ENCODE results near the gene SMOC2. TPM values are rescaled to one million over a fixed set of nuclear protein-coding genes. Genes with fewer than 3 reads are reported as not detected.

Gene SMOC2
- polyA plus RNA-seq, 3 donors: not detected

- no peak for DNase-seq
- Mint-ChIP-seq H3K4me1 (no peaks in the 10 kb centered on the region), H3K27me3 (ENCODE audit: low read depth in 3 of 3) (no peaks in the 10 kb centered on the region), H3K36me3 (no peaks in the 10 kb centered on the region), H3K9me3 (peaks cover 3 to 18% (median 13%) of the 10 kb centered on the region in 7 donors), H3K27ac (no peak overlapping the region), H3K4me3 (no peak overlapping the region)
- 70% methylated on average over 2 of the region's 4 CpGs for WGBS (ENCODE audit: insufficient coverage)
- Histone ChIP-seq H3K27me3 (ENCODE audit: control insufficient read depth in 2 of 2, insufficient read depth in 2 of 2, low read length in 2 of 2) (no peaks in the 10 kb centered on the region), H3K27ac (ENCODE audit: low read depth in 1 of 2, low read length in 2 of 2) (no peak overlapping the region), H3K4me1 (ENCODE audit: control insufficient read depth in 1 of 2, insufficient read depth in 2 of 2, low read length in 2 of 2) (no peaks in the 10 kb centered on the region), H3K36me3 (replicated peaks in 1 of 2; ENCODE audit: control insufficient read depth in 1 of 2, insufficient read depth in 2 of 2, low read length in 2 of 2) (no peaks in the 10 kb centered on the region), H3K79me2 (ENCODE audit: insufficient read depth, low read length) (no peaks in the 10 kb centered on the region), H2AFZ (ENCODE audit: insufficient read depth, low read depth, low read length, poor library complexity, severe bottlenecking) (no peak overlapping the region), H4K20me1 (ENCODE audit: insufficient read depth, low read length) (no peaks in the 10 kb centered on the region), H3K9ac (ENCODE audit: insufficient read depth, low read length, poor library complexity, severe bottlenecking) (no peak overlapping the region), H3K9me3 (replicated peaks in 1 of 2; ENCODE audit: control insufficient read depth in 1 of 2, insufficient read depth in 1 of 2, low read length in 2 of 2) (peaks cover 6 to 21% of the 10 kb centered on the region in 2 donors), H3K4me2 (replicated peaks; ENCODE audit: extremely low read depth, low read length, poor library complexity, severe bottlenecking) (no peak overlapping the region), H3K4me3 (replicated peaks in 1 of 3; ENCODE audit: low read depth in 2 of 3, low read length in 3 of 3) (no peak overlapping the region)
- TF ChIP-seq, protein P1, sequence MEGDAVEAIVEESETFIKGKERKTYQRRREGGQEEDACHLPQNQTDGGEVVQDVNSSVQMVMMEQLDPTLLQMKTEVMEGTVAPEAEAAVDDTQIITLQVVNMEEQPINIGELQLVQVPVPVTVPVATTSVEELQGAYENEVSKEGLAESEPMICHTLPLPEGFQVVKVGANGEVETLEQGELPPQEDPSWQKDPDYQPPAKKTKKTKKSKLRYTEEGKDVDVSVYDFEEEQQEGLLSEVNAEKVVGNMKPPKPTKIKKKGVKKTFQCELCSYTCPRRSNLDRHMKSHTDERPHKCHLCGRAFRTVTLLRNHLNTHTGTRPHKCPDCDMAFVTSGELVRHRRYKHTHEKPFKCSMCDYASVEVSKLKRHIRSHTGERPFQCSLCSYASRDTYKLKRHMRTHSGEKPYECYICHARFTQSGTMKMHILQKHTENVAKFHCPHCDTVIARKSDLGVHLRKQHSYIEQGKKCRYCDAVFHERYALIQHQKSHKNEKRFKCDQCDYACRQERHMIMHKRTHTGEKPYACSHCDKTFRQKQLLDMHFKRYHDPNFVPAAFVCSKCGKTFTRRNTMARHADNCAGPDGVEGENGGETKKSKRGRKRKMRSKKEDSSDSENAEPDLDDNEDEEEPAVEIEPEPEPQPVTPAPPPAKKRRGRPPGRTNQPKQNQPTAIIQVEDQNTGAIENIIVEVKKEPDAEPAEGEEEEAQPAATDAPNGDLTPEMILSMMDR (IDR thresholded peaks at IDR 0.05): no peak
- intact Hi-C loops (cut with micrococcal nuclease): no loop called here
Measured at GRCh38 chr6:168695701-168696100, 254.7 kb downstream of the SMOC2 start.

DNA sequence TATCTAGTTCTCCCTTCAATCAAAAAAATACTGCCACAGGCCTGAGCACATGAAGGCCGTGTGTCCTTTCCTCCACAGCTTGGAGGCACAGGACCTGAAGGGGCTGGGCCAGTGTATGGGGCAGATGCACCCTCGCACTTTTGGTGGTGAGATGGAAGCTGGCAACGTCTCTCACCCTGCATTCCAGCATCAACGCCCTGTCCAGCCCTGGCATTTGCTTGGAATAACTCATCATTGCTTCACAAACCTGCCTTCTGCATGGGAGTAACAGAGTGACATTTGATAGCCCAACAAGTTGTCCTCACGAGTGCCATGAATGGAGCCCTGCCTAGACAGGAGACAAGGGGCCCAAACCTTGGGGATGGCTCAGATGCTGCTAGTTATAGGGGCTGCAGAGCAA, 257.9 kb downstream of the SMOC2 start:
- peaks cover 6 to 30% (median 14%) of the 10 kb centered on the region in 7 donors for H3K9me3 Mint-ChIP-seq
- Histone ChIP-seq H3K27ac (ENCODE audit: low read depth in 1 of 2, low read length in 2 of 2) (no peak overlapping the region), H3K27me3 (ENCODE audit: control insufficient read depth in 2 of 2, insufficient read depth in 2 of 2, low read length in 2 of 2) (no peaks in the 10 kb centered on the region), H3K4me2 (replicated peaks; ENCODE audit: extremely low read depth, low read length, poor library complexity, severe bottlenecking) (no peak overlapping the region), H3K4me3 (replicated peaks in 1 of 3; ENCODE audit: low read depth in 2 of 3, low read length in 3 of 3) (no peak overlapping the region), H3K9ac (ENCODE audit: insufficient read depth, low read length, poor library complexity, severe bottlenecking) (no peak overlapping the region), H3K36me3 (replicated peaks in 1 of 2; ENCODE audit: control insufficient read depth in 1 of 2, insufficient read depth in 2 of 2, low read length in 2 of 2) (no peaks in the 10 kb centered on the region), H2AFZ (ENCODE audit: insufficient read depth, low read depth, low read length, poor library complexity, severe bottlenecking) (no peak overlapping the region), H3K4me1 (ENCODE audit: control insufficient read depth in 1 of 2, insufficient read depth in 2 of 2, low read length in 2 of 2) (no peaks in the 10 kb centered on the region), H3K79me2 (ENCODE audit: insufficient read depth, low read length) (no peaks in the 10 kb centered on the region), H3K9me3 (replicated peaks in 1 of 2; ENCODE audit: control insufficient read depth in 1 of 2, insufficient read depth in 1 of 2, low read length in 2 of 2) (peaks cover 16 to 29% of the 10 kb centered on the region in 2 donors), H4K20me1 (ENCODE audit: insufficient read depth, low read length) (no peaks in the 10 kb centered on the region)
- H3K4me3 Mint-ChIP-seq: no peak overlapping the region
- DNase-seq: no peak
- TF ChIP-seq, protein P1 (IDR thresholded peaks at IDR 0.05): no peak
- H3K27me3 Mint-ChIP-seq (ENCODE audit: low read depth in 3 of 3): peaks cover 0 to 1% (median 0%) of the 10 kb centered on the region in 3 donors
- 72% methylated on average over 4 of the region's 5 CpGs for WGBS (ENCODE audit: insufficient coverage)
- no peaks in the 10 kb centered on the region for H3K4me1 Mint-ChIP-seq
- no peaks in the 10 kb centered on the region for H3K36me3 Mint-ChIP-seq
- intact Hi-C loops (cut with micrococcal nuclease): no loop called here
- no peak overlapping the region for H3K27ac Mint-ChIP-seq

Measured in CD14-positive monocyte (primary cell).